ENCODE measurements around the gene GSTA1. TPM values are rescaled to one million over a fixed set of nuclear protein-coding genes. Genes with fewer than 3 reads are reported as not detected.
"Not testable (repeated sequence)": the region's sequence is repeated elsewhere in the genome, so short reads cannot be mapped to it uniquely, and the experiment has no call there.

The GSTA1 gene
- total RNA-seq, 1 experiment from 2014 or later = not detected

- no peaks in the 10 kb centered on the region for H3K4me1 Mint-ChIP-seq (ENCODE audit: low read depth, unreplicated experiment)
- no TSS peak for BruUV-seq (replicated peaks)
- TF ChIP-seq CTCF (IDR thresholded peaks at IDR 0.05; ENCODE audit: unreplicated experiment) = no peak
- intact Hi-C loops (cut with micrococcal nuclease; ENCODE audit: unreplicated experiment) = no loop called here
- H3K36me3 Mint-ChIP-seq (ENCODE audit: insufficient read depth, unreplicated experiment) = no peaks in the 10 kb centered on the region
- peaks cover 7% of the 10 kb centered on the region for H3K9me3 Mint-ChIP-seq (ENCODE audit: low read depth, unreplicated experiment)
- no peak overlapping the region for H3K27ac Mint-ChIP-seq (ENCODE audit: unreplicated experiment)
- CTCF ChIA-PET = no interaction called here
- DNase-seq = no peak
- H3K4me3 Mint-ChIP-seq (ENCODE audit: low read depth, unreplicated experiment) = no peak overlapping the region
- H3K27me3 Mint-ChIP-seq (ENCODE audit: unreplicated experiment) = peaks cover 70% of the 10 kb centered on the region
Measured at GRCh38 chr6:52790861-52791260, 12.8 kb downstream of the GSTA1 start.

GRCh38 chr6:52789658-52790057 is 14.0 kb downstream of the GSTA1 start:
- DNase-seq; H3K4me3 Mint-ChIP-seq (ENCODE audit: low read depth, unreplicated experiment); BruUV-seq (replicated peaks); CTCF ChIA-PET; H3K36me3 Mint-ChIP-seq (ENCODE audit: insufficient read depth, unreplicated experiment); intact Hi-C loops (cut with micrococcal nuclease; ENCODE audit: unreplicated experiment); H3K9me3 Mint-ChIP-seq (ENCODE audit: low read depth, unreplicated experiment); H3K4me1 Mint-ChIP-seq (ENCODE audit: low read depth, unreplicated experiment); H3K27ac Mint-ChIP-seq (ENCODE audit: unreplicated experiment): not testable (repeated sequence)
- peaks cover 58% of the 10 kb centered on the region for H3K27me3 Mint-ChIP-seq (ENCODE audit: unreplicated experiment)

GRCh38 chr6:52788478-52788877 is 15.1 kb downstream of the GSTA1 start:
- DNase-seq = no peak
- intact Hi-C loops (cut with micrococcal nuclease; ENCODE audit: unreplicated experiment) = no loop called here
- no peak for TF ChIP-seq CTCF (IDR thresholded peaks at IDR 0.05; ENCODE audit: unreplicated experiment)
- H3K4me1 Mint-ChIP-seq (ENCODE audit: low read depth, unreplicated experiment) = no peaks in the 10 kb centered on the region
- H3K27ac Mint-ChIP-seq (ENCODE audit: unreplicated experiment) = no peak overlapping the region
- CTCF ChIA-PET = no interaction called here
- H3K4me3 Mint-ChIP-seq (ENCODE audit: low read depth, unreplicated experiment) = no peak overlapping the region
- peaks cover 5% of the 10 kb centered on the region for H3K9me3 Mint-ChIP-seq (ENCODE audit: low read depth, unreplicated experiment)
- no TSS peak for BruUV-seq (replicated peaks)
- peaks cover 46% of the 10 kb centered on the region for H3K27me3 Mint-ChIP-seq (ENCODE audit: unreplicated experiment)
- no peaks in the 10 kb centered on the region for H3K36me3 Mint-ChIP-seq (ENCODE audit: insufficient read depth, unreplicated experiment)

- no TSS peak for BruUV-seq (replicated peaks)
- Mint-ChIP-seq H3K27ac (ENCODE audit: unreplicated experiment) (no peak overlapping the region), H3K4me3 (ENCODE audit: low read depth, unreplicated experiment) (no peak overlapping the region), H3K27me3 (ENCODE audit: unreplicated experiment) (peaks cover 41% of the 10 kb centered on the region), H3K9me3 (ENCODE audit: low read depth, unreplicated experiment) (no peaks in the 10 kb centered on the region), H3K36me3 (ENCODE audit: insufficient read depth, unreplicated experiment) (no peaks in the 10 kb centered on the region), H3K4me1 (ENCODE audit: low read depth, unreplicated experiment) (no peaks in the 10 kb centered on the region)
- no peak for DNase-seq
- TF ChIP-seq CTCF (IDR thresholded peaks at IDR 0.05; ENCODE audit: unreplicated experiment) = no peak
- intact Hi-C loops (cut with micrococcal nuclease; ENCODE audit: unreplicated experiment) = no loop called here
- CTCF ChIA-PET = no interaction called here
Measured at GRCh38 chr6:52787917-52788316, 15.7 kb downstream of the GSTA1 start.

GRCh38 chr6:52786249-52786956 is 17.2 kb downstream of the GSTA1 start:
- peaks cover 29% of the 10 kb centered on the region for H3K27me3 Mint-ChIP-seq (ENCODE audit: unreplicated experiment)
- DNase-seq = no peak
- H3K36me3 Mint-ChIP-seq (ENCODE audit: insufficient read depth, unreplicated experiment) = no peaks in the 10 kb centered on the region
- H3K4me1 Mint-ChIP-seq (ENCODE audit: low read depth, unreplicated experiment) = no peaks in the 10 kb centered on the region
- H3K27ac Mint-ChIP-seq (ENCODE audit: unreplicated experiment) = no peak overlapping the region
- no peaks in the 10 kb centered on the region for H3K9me3 Mint-ChIP-seq (ENCODE audit: low read depth, unreplicated experiment)
- no peak for TF ChIP-seq CTCF (IDR thresholded peaks at IDR 0.05; ENCODE audit: unreplicated experiment)
- no peak overlapping the region for H3K4me3 Mint-ChIP-seq (ENCODE audit: low read depth, unreplicated experiment)
- intact Hi-C loops (cut with micrococcal nuclease; ENCODE audit: unreplicated experiment) = no loop called here
- CTCF ChIA-PET = interaction anchor here (0.7 kb wide), 1 partner anchor 60 kb away, joined by 3 read pairs; no protein-coding TSS in a partner anchor
- BruUV-seq (replicated peaks) = no TSS peak

GRCh38 chr6:52782696-52783274 is 20.8 kb downstream of the GSTA1 start:
- peak; percentile 49 for DNase-seq
- H3K9me3 Mint-ChIP-seq (ENCODE audit: low read depth, unreplicated experiment); intact Hi-C loops (cut with micrococcal nuclease; ENCODE audit: unreplicated experiment); H3K36me3 Mint-ChIP-seq (ENCODE audit: insufficient read depth, unreplicated experiment); H3K4me1 Mint-ChIP-seq (ENCODE audit: low read depth, unreplicated experiment); H3K27ac Mint-ChIP-seq (ENCODE audit: unreplicated experiment); CTCF ChIA-PET; H3K4me3 Mint-ChIP-seq (ENCODE audit: low read depth, unreplicated experiment); BruUV-seq (replicated peaks): not testable (repeated sequence)
- peaks cover 34% of the 10 kb centered on the region for H3K27me3 Mint-ChIP-seq (ENCODE audit: unreplicated experiment)

- intact Hi-C loops (cut with micrococcal nuclease; ENCODE audit: unreplicated experiment); H3K4me1 Mint-ChIP-seq (ENCODE audit: low read depth, unreplicated experiment); H3K9me3 Mint-ChIP-seq (ENCODE audit: low read depth, unreplicated experiment); DNase-seq; H3K27ac Mint-ChIP-seq (ENCODE audit: unreplicated experiment); H3K36me3 Mint-ChIP-seq (ENCODE audit: insufficient read depth, unreplicated experiment); BruUV-seq (replicated peaks); CTCF ChIA-PET; H3K4me3 Mint-ChIP-seq (ENCODE audit: low read depth, unreplicated experiment): not testable (repeated sequence)
- peaks cover 40% of the 10 kb centered on the region for H3K27me3 Mint-ChIP-seq (ENCODE audit: unreplicated experiment)
Measured at GRCh38 chr6:52782209-52782608, 21.4 kb downstream of the GSTA1 start.

Data from Calu3 (cell line).